Astrocyte of the spinal cord (primary cell): Measurements from ENCODE around the gene MYLK4.

ENCODE experiments used
- DNase-seq: peaks from one replicate; pipeline ENCODE4 v3.0.0; 2011; ENCODE audit warnings: low read depth, low spot score
- H3K4me3 ChIP-seq: 2 replicates; pipeline ENCODE4 v1.5.1; 2011; ENCODE audit warnings: low read depth, mild to moderate bottlenecking, low read length, moderate library complexity
- in situ Hi-C: cut with HindIII; loops from 2 replicates; pipeline ENCODE4 v1.10.0; 2017; ENCODE audit warnings: low sequenced_read_pairs
- TF ChIP-seq, protein P1 (sequence below): IDR thresholded peaks from 2 replicates; pipeline ENCODE4 v1.5.1; 2012; ENCODE audit warnings: low read depth, mild to moderate bottlenecking, low read length, inconsistent platforms

MYLK4 gene

DNA sequence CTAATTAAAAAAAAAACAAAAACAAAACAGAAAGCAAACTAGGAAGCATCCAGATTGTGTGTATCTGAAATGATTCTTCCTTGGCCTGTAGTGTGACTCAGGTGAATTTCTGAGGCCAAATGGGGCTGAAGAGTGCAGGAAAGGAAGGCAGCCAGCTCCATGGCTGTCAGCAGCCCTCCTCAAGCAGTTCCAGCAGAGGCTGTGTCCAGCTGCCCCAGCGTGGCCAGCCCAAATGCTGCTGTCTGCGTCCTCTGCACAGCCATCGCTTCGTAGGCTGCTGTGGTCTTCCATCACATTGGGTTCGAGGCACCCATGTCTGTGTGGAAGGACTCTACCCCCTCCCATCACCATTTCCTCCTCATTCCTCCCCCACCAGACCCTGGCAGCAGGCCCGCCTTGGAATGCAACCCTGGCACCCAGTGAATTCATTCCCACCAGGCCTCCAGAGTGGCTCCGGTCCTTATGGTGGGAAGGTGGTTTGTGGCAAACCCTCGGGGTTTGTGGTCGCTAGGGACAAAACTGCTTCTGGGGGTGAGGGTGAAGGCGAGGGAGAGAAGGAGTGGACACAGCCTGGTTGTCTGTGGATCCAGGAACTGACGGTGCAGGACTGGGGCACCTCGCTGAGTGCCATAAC lies 81.5 kb downstream of the MYLK4 start:
- in situ Hi-C loops = no loop called here
- TF ChIP-seq, protein P1, sequence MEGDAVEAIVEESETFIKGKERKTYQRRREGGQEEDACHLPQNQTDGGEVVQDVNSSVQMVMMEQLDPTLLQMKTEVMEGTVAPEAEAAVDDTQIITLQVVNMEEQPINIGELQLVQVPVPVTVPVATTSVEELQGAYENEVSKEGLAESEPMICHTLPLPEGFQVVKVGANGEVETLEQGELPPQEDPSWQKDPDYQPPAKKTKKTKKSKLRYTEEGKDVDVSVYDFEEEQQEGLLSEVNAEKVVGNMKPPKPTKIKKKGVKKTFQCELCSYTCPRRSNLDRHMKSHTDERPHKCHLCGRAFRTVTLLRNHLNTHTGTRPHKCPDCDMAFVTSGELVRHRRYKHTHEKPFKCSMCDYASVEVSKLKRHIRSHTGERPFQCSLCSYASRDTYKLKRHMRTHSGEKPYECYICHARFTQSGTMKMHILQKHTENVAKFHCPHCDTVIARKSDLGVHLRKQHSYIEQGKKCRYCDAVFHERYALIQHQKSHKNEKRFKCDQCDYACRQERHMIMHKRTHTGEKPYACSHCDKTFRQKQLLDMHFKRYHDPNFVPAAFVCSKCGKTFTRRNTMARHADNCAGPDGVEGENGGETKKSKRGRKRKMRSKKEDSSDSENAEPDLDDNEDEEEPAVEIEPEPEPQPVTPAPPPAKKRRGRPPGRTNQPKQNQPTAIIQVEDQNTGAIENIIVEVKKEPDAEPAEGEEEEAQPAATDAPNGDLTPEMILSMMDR = no peak
- DNase-seq = no peak
- no peak overlapping the region for H3K4me3 ChIP-seq

DNA sequence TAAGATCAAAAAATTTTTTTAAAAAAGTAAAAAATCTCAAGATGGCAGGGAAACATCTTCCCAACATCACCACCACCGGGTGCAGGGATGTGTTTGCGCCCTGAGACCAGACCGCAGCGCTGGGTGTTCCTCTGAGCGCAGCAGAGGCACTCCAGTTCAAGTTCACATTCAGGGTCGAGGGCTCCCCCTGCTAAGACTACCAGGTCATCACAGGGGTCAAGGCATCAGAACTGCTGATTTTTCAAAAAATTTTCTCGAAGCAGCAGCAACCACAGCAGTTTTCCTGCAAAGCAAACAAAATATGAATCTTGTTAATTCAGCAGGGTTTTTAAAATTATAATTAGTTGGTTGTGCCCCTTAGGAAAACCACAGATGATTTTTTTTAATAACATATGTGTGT lies 83.1 kb downstream of the MYLK4 start:
- DNase-seq = no peak
- TF ChIP-seq, protein P1 = no peak
- in situ Hi-C loops = no loop called here

DNA sequence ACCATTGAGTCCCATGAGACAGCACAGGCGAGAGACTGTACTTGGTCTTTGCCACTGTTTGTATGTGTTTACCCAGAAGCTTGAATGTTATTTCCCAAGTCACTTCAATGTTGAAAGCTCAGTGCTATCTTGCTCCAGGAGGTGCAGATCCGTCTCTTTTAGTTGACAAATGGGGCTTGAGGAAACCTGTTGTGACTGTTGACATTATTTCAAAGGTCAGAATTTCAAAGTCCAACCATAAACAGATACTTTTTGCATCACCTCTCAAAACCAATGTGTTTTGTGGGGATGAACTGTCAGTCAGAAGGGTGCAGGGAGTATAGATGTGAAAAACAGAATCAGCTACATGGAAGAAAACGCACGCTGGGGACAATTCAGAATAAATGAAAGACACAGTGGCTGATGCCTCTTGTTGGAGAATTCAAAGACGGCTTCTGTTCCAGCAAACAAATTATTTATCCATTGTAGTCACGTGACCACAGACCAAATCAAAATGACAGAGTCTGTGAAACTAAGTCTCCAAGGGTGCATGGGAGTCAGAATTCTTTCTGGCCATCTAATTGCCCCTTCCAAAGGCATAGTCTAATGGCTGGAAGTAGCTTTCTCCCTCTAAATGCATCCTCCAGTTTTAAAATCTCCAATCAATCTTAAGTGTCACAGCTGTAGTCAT lies 83.7 kb downstream of the MYLK4 start:
- DNase-seq = no peak
- TF ChIP-seq, protein P1 = no peak
- in situ Hi-C loops = no loop called here
- H3K4me3 ChIP-seq = no peak overlapping the region

More for the DNA sequence above, 83.1 kb downstream of the MYLK4 start:
- no peak overlapping the region for H3K4me3 ChIP-seq

- TF ChIP-seq, protein P1 = no peak
- no peak overlapping the region for H3K4me3 ChIP-seq
- in situ Hi-C loops = no loop called here
- DNase-seq = peak; percentile 41
Observed at GRCh38 chr6:2665146-2666070, 85.3 kb downstream of the MYLK4 start.

DNA sequence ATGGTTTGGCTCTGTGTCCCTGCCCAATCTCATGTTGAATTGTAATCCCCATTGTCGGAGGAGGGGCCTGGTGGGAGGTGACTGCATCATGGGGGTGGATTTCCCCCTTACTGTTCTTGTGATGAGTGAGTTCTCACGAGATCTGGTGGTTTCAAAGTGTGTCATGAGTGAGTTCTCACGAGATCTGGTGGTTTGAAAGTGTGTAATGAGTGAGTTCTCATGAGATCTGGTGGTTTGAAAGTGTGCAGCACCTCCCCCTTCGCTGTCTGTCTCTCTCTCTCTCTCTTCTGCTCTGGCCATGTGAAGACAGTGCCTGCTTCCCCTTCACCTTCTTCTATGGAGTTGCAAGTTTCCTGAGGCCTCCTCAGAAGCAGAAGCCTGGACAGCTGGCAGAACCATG lies 87.6 kb downstream of the MYLK4 start:
- DNase-seq = no peak
- in situ Hi-C loops = no loop called here
- TF ChIP-seq, protein P1 = no peak
- H3K4me3 ChIP-seq = no peak overlapping the region

GRCh38 chr6:2661651-2662050 lies 89.1 kb downstream of the MYLK4 start:
- H3K4me3 ChIP-seq = no peak overlapping the region
- TF ChIP-seq, protein P1 = no peak
- in situ Hi-C loops = no loop called here
- DNase-seq = no peak
